CD4-positive, alpha-beta T cell treated with Interleukin-2 at 100 ng/mL for 4 hours (primary cell): ENCODE results near the gene TRRAP.
A peak's percentile ranks its signal among the peaks of the same experiment; 100 is the strongest.
"Not testable (repeated sequence)": the region's sequence is repeated elsewhere in the genome, so short reads cannot be mapped to it uniquely, and the experiment has no call there.

Experiments used
- DNase-seq: peaks from one replicate; pipeline ENCODE4 v3.0.0-alpha.2; 2020; ENCODE audit warnings: low spot score

Gene TRRAP

DNA sequence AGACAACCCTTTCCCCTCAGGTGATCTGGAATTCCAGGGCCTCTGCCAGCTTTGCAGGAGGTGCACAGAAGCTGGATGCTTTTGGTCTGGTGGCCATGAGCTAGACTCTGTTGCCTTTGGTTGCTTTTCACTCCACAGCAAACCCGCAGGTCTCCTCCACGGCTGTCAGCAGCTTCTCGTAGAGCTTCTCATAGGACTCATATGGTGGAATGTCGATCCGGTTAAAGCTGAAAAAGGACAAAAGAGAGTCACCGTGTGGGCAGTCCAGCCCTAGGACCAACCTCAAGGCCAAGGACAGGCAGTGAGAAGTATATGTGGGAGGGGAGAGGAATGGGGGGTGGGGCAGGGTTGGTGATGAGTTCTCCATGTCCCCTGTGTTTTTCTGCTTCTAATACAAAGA lies 152.1 kb downstream of the TRRAP start:
- no peak for DNase-seq

DNA sequence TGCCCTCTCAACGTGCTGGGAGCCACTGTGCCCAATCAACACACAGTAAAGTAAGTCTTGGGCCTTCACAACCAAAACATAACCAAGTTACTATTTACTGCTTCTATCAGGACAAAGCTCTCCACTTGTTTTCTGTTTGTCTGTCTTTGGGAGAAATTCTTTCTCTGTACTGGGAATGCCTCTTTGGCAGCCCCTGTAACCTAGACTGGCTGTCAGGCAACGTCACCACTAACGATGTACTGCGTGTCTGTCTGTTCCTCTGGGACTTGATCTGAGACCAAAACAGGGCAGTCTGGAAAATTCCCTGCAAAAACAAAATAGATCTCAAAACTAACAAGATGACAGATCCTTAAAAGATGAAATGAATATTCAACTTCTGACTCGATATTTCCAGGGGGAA lies 152.6 kb downstream of the TRRAP start:
- no peak for DNase-seq

DNA sequence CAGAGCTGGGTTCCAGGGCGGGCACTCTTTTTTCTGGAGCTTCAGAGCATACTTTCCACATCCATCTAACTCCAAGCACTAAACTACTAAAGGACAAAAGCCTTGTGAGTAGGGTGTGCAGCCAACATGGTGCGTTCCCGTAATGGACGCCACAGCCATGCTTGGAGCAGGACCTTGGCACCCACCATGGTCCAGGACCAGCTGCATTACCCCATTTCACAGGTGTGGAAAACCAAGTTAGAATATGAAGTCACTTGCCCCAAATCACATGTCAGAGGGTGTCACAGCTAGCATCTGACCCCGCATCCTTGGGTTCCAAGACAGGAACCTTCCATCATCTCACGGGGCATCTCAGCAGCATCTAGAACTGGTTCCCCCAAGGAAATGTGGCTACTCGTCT lies 153.2 kb downstream of the TRRAP start:
- DNase-seq = no peak

DNA sequence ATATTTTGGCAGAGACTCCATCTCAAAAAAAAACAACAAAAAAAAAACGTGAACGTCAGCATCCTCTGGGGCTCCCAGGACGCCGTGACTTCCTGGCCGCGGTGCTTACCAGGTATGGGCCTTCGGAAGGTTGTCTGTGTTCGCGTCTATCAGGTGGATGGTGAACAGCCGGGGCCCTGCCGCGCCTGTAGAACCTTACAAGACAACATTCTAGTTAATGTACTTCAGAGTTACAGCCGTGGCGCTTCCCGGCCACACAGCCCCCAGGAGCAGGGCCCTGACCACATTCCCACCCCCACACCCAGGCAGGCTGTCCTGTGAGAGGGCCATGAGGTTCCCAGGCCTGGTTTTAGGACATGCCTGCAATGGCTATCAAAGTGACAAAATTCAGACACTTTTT lies 154.6 kb downstream of the TRRAP start:
- no peak for DNase-seq

DNA sequence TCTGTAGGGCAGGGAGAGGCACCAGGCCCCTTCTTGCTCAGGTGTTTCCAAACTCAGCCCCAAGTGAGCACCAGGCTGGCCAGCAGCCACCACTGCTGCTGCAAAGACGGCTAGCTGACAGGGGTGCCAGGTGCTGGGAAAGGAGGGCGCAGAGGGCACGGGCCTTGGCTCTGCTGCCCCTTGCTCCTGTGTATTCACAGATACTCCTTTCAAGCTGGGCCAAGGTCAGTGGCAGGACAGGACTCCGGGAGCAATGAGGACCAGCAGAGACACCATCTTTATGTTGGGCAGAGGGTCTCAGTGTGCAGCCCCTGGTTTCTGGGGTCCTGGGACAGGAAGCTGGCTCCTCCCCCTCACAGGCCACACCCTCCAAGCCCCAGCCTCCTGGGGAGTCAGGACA lies 155.4 kb downstream of the TRRAP start:
- no peak for DNase-seq

DNA sequence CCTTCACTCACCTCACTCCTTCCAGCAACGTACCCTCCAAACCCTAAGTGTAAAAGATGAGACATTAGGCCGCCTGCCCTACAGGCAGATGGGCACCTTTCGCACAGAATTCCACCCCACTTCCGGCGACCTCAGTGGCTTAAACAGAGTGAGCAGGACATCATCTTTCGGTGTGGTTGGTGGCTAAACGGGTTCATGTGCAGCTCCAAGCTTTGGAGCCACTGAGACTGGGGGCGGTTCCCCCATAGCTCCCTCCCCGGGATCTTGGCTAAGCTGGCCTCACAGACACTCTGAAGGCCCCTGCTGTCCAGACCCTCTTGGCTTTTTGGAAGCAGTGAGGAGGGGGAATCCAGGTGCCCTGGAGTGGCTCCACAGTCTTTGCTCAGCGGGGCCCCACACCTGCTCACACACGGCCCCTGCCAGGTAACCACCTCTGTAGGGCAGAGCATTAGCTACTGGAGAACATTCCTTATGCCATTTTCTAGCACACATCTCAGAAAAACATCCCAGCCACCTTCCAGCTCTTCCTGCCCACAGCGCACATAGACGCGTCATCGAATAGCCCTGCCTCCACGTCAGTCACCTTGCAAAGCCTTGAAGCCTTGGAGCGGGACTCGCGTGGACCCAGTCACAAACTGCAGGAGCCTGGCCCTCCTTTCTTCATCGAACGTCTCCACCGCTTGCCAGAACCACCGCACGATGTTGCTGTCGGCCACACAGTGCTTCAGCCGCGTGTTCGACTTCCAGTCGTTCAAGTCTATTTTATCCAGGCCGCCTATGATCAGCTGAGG lies 156.8 kb downstream of the TRRAP start:
- no peak for DNase-seq

DNA sequence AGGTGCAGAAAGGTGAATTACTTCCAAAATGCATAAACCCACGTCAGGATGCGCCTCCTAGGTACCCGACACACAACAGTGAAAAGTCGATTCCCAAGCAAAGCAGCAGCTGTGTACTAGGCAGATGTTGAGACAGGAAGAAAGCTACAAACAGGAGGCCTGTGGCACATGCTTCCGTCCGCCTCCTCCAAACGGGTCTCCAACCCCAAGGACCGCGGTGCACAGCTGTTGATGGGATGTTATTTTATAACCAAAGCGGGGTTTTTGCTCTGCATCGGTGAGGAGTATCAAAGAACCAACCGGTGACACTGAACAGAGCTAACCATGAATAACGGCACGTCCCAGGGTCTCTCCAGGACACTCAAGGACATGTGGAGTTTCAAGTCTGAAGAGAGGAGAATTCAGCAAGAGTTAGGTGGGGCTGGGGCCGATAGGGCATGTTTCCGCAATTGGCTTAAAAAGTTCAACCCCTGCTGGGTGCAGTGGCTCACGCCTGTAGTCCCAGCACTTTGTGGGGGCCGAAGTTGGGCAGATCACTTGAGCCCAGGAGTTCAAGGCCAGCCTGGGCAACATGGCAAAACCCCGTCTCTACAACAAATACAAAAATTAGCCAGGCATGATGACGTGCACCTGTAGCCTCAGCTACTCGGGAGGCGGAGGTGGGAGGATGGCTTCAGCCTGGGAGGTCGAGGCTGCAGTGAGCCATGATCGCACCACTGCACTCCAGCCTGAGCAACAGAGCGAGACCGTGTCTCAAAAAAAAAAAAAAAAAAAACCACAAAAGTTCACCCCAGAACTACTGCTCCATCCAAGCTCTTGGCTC lies 157.6 kb downstream of the TRRAP start:
- no peak for DNase-seq

DNA sequence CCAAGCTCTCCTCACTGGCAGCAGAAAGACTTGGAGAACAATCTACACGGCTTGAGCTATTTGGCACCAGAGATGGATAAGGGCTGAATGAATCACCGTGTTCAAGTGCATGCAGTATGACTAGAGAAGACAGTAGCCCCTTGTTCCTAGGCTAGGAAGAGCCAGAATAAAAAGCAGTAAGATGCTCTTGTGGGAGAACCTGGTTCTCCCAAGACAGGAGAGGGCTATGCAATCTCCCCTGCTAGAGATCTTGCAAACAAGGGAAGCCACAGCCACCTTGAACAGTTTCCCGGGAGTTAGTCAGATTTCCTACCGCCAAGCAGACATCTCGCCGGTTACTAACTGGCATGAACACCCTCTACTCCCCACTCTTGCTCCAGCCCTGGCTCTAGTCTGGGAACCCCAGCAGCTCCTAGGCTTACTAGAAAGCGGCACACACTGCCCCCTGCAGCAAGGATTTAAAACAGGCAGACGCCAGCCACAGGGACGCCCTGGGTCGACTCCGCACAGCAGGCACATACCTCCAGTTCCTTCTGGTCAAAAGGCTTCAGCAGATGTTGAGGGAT lies 158.3 kb downstream of the TRRAP start:
- DNase-seq = no peak

DNA sequence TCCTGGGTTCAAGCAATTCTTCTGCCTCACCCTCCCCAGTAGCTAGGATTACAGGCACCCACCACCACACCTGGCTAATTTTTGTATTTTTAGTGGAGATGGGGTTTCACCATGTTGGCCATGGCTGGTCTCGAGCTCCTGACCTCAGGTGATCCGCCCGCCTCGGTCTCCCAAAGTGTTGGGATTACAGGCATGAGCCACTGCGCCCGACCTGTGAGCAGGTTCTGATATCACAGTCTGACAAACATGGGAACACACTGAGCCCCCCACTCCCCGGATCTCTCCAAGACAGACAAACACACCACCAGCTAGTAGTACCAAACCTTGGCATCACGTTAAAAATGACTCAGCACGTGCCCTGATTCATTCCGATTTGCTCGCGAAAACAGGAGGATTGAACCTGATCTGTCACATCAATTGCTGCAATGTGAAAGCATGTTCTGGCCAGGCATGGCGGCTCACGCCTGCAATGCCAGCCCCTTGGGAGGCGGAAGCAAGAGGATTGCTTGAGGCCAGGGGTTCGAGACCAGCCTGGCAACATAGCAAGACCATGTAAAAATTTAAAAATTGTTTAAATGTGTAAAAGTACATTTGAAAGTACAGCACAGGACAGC lies 159.1 kb downstream of the TRRAP start:
- no peak for DNase-seq

DNA sequence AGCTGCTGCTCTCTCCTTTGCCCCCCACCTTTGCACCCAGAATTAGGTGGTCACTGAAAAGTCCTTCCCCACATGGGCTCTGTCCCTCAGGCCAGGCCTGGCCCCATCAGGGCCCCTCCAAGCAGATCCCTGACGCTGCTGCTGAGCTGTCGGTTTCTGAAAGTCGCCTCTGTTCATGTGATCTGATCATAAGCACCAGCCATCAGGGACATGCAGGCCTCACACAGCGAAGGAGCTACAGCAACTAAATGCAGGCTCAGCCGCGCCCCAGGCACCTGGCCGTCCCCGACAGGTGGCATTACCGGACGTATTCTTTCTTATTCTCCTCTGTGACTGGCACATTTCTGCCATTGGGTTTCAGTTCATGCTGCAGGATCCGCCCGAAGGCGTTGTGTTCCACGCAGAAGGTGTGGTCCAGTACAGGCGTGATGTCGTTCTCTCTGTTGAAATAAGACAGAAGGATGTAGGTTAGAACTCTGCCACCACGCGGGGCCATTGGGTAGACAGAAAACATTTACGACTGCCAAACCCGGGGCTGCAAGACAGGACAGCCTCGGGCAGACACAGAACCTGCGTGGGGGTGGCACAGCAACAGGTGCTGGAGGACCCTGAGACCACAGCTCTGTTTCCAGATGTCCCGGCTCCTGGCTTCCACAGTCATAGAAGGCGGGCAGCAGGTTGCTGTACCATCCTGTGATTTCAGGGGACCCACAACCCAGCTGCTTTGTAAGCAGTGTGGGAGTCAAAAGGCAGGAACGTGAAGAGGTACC lies 159.9 kb downstream of the TRRAP start:
- no peak for DNase-seq

DNA sequence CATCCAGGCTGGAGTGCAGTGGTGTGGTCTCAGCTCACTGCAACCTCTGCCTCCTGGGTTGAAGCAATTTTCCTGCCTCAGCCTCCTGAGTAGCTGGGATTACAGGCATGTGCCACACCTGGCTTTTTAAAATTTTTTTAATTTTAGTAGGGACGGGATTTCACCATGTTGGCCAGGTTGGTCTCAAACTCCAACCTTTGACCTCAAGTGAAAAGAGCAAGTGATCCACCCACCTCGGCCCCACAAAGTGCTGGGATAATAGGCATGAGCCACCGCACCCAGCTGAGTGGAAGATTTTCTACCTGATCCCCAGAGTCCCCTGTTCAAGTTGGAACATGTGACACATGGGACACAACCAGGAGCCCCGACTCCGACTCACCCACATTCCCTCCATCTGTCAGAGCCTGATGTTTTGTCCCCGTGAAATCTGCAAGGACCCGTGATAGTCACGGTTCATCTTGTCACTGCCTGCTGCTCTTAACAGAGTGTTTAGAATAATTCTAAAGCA lies 161.1 kb downstream of the TRRAP start:
- no peak for DNase-seq

DNA sequence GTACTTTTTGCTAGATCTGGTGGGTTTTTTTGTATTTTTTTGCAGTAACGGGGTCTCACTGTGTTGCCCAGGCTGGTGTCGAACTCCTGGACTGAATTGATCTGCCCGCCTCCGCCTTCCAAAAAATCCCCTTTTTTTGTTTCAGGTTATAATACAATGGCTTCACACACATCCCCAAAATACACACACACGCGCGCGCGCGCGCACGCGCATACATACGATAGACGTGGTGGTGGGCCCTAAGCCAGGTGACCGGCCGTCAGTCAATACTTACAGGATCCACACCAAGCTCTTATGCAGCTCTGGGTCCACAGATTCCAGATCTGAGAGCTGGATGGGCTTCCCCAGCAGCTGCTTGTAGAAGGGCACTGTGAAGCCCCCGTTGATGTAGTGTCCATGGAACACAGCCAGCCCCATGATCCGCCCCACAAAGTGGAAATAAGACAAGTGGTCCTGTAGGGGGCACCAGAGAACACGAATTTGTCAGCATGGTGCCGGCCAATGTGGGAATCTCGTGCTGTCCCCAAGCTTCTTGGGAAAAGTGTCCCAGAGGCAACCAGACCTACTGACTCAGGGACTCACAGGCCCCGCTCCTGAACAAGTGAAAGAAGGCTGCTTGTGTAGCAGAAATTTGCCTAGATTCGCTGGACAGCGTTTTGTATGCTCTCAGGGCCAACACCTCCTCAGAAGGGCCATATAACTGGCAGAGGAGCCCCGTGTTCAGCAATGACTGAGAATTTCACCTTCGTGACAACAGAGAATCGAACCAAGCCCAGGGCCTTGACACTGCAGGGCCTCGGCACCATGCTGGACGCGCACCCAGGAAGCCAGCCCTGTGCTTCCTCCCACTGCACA lies 162.0 kb downstream of the TRRAP start:
- DNase-seq = peak; percentile 60

DNA sequence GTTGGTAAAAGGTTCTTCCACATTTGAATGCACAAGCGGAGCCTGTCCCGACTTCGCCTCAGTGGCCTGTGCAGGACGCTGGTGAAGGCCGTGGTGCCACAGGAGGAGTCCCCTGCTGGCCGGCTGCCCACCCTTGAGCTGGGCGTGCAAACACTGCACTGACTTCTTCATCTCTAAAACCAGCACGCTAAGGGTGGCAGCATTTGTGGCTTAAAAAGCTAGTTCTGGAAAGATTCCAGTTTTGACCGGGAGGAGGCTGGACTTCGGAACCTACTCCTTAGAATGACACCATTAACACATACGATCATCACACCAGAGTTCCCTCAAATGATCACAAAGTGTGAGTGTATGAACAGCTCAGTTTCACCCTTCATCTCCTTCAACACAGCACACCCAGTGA lies 163.2 kb downstream of the TRRAP start:
- DNase-seq = no peak

DNA sequence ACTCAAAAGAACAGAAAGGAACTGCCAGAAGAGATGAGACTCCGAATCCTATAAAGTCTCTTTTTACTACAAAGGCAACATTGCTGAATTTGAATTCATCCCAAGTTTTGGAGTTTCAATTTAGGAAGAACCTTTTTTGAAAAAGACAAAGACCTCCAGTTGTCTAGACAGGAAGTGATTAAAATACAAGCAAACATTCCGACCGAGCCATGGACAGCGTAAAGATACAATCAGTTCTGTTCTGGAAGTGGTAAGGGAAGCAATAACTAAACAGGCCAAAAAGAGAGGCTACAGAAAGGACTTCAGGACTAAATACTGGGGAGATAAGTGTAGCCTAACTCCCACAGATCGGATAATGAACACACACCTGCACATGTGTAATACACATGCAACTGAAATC lies 164.6 kb downstream of the TRRAP start:
- no peak for DNase-seq

DNA sequence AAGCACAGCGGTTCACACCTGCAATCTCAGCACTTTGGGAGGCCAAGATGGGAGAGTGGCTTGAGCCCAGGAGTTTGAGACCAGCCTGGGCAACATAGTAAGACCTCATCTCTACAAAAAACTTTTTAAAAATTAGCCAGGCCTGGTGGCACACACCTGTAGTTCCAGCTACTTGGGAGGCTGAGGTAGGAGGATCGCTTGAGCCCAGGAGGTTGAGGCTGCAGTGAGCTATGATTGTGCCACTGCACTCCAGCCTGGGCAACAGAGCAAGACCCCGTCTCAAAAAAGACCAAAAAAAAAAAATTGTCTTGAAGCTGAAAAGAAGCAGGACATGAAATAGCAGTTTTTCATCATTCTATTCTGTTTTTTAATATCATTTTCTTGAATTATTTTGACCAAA lies 166.5 kb downstream of the TRRAP start:
- not testable (repeated sequence) for DNase-seq

DNA sequence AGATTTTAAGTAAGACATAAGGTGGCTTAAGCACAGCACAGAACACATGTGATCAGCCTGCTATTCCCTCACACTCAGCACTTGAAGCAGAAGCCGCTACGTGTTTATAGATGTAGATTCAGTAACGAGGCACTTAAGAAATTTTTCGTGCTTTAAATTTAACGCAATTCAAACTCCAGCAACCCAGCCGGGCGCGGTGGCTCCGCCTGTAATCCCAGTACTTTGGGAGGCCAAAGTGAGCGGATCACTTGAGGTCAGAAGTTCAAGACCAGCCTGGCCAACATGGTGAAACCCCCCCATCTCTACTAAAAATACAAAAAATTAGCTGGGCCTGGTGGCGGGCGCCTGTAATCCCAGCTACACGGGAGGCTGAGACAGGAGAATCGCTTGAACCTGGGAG lies 167.9 kb downstream of the TRRAP start:
- not testable (repeated sequence) for DNase-seq

DNA sequence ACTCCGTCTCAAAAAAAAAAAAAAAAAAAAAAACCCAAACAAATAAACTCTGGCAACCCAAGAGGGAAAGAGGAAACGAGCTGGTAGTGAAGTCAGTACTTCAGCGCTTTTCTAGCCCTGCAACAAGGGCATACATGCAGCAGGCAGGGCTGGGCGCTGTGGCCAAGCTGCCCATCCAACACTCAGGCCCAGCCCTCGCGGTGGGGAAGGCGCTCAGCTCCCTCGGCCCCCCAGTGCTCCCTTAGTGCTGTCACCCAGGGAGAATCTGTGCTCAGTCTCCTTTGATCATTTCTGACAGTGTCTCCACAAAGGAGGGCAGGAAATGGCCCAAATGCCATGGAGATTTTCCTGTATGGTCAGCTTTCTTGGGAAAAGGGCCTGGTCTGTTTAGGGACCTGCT lies 168.4 kb downstream of the TRRAP start:
- DNase-seq = no peak

DNA sequence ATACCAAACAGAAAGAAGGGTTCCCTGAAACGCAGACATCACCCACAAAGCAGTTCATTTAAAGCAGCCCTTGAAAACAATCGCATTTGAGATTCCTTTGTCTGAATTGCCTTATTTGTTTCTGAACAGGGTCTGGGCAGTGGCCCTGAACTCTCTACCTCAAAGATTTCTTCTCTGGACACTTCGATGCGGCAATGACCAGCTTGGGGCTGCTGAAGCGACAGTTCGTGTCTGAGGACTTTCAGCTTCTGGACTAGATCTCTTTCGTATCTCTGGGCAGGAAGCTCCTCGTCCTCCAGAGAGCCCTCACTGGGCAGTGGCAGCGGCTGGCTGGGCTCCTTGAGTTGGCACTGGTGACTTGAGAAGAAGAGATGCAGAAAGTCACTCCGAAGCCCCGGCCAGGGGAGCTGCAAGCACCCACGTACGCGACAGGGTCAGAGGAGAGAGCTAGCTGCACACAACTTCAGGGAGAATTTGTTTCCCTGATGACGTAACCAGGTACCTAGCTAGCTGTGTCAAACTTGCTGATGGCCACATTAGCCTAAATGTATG lies 169.3 kb downstream of the TRRAP start:
- no peak for DNase-seq

DNA sequence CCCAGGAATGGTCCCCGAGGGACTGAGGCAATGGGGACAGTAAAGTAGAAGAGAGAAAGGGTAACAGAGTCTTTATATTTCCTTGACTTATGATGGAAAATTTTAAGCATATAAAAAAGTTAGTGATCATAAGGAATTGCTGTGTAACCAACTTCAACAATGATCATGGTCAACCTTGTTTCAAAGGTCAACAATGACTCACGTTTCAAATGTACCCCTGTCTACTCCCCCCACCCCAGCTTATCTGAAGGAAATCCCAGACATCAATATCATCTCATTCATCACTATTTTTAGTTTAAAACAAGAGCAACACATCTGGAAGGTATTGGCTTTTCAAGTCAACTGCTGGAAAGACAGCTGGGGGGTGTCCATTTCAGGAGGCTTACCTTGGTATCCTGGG lies 172.6 kb downstream of the TRRAP start:
- DNase-seq = no peak

DNA sequence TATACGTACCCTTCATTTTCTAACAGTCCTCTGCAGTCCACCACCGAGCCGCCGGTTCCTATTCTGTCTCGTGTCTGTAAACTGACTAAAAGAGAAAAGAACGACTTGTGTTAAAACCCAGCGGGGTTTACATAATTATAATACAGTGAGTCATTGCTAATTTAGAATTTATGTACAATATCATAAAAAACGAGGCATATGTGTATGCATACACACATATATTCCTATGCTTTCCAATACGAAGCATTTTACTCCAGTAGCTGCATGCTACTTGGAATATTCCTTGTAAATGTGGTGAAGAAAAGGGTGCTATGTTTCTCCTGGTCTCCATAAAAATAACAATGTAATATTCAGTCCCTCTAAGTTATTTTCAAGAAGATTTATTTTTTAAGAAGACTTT lies 176.4 kb downstream of the TRRAP start:
- DNase-seq = no peak
